PC-3 (cell line): Measurements from ENCODE around the gene KIF11.

Source experiments
- CTCF ChIP-seq: fragments of 300-600 bp; sonication (generic); conservative IDR thresholded peaks from 2 replicates; pipeline ENCODE4 v1.5.1; 2017; ENCODE audit warnings: antibody characterized with exemption, low read depth, mild to moderate bottlenecking, low read length
- EZH2 ChIP-seq: fragments of 300-600 bp; sonication (generic); IDR thresholded peaks from one replicate; pipeline ENCODE4 v1.6.1; 2017; ENCODE audit warnings: antibody characterized with exemption, mild to moderate bottlenecking, low read length; ENCODE audit not compliant: unreplicated experiment

DNA sequence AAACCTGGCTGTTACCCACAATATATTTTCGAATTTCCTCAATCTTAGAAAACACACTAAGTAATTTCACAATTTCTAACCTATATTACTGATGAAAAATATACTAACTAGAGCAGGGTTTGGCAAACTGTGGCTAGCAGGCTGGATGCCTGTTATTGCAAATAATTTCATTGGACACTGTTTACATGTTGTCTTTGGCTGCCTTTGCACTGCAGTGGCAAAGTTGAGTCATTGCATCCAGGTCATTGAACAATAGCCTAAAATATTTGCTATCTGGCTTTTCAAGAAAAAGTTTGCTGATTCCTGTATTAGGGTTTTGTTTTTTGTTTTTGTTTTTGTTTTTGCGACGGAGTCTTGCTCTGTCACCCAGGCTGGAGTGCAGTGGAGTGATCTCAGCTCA is 47.2 kb downstream of the KIF11 start:
- TF ChIP-seq CTCF = no peak
- no peak for TF ChIP-seq EZH2
